Activated T-cell treated with anti-CD3 and anti-CD28 coated beads for 4 hours (primary cell): ENCODE results near the gene SAFB.

Experiments used
- DNase-seq: peaks from one replicate; pipeline ENCODE4 v3.0.0-alpha.2; 2020

Gene SAFB

GRCh38 chr19:5622465-5623396 lies at the start of gene SAFB, which contains the start of gene SAFB2:
Gene SAFB, plus strand, starts transcription at chr19:5623083. Its CDS starts 123 bp downstream, at chr19:5623206.
Gene SAFB2, minus strand, starts transcription at chr19:5622776. Its CDS starts 61 bp downstream, at chr19:5622715.
- peak; percentile 98 for DNase-seq

DNA sequence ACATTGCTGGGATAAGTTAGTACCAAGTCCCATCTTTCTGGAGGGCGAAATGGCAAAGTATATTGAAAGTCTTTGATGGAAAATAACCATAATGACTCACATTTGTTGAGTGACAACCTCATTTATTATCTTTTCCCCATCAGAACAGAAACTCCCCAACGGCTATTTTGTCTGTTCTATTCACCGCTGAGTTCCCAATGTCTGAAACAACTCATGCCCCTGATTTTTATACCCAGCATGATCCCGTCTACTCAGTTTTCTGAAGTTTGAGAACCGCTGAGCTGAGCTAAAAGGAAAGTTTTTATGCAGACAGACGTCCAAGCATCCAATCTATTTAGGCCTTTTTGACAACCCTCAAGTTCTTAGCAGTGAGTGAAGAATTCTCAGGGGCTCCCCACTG lies 47.3 kb upstream of the SAFB start:
- DNase-seq, result no peak

- peak; percentile 54 for DNase-seq
Observed at GRCh38 chr19:5578097-5578846, 44.6 kb upstream of the SAFB start.

GRCh38 chr19:5579286-5579685 lies 43.6 kb upstream of the SAFB start:
- DNase-seq, result no peak

GRCh38 chr19:5579697-5580096 lies 43.2 kb upstream of the SAFB start:
- no peak for DNase-seq

DNA sequence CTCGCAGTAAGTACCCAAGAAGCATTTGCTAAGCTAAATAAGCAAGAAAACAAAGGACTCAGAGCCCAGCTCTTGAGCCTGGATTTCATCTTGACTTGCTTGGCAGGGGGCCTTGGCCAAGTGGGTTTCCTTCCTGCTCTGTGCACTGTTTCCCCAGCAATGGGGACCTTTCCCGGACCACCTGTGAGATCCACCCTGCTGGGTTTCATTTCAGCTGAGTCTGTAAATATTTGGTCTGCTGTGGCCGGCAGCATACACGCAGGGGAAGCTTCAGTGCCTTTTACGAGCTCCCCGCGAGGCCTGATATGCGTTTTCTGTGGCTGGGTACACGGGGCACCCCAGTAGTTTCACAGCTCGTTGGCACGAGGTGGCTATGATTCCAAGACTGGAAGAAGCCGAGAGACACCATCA lies 42.7 kb upstream of the SAFB start:
- no peak for DNase-seq

DNA sequence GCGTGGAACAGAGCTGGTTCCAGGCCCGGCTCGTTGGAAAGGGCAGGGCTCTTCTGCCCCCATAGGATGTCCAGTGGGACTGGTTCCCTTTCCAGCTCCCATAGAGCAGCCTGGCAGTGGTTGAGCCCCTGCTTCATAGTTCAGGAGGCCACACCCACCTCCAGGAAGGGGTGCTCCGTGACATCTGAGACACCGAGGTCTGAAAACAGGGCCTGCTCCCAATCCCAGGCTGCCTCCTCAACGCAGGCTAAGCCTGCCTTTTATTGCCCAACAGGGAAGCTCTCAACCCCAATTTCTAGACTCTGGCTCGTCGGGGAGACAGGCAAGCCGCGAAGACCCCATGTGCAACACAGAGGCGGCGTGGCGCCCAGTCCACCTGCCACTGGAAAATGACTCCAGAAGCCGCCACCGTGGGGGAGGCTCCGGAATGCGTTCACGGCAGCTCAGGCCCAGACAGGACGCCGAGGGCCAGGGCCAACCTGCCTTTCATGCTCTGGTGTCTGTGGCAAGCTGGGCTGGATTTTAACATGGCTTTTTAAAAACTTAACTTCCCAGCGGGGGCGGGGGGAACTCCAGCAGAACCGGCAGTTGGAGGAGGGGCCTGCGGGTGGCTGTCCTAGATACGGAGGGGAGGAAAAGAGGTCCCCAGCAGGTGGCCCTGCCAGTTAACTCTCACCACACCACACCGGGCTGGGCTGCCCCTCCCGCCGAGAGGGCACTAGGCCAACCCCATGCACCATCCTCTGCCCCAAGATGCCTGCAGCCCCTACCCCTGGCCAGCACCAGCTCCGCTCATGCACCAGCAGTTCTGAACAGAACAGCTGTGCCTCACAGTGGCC lies 37.2 kb upstream of the SAFB start:
- peak; percentile 30 for DNase-seq

GRCh38 chr19:5586300-5587070 lies 36.4 kb upstream of the SAFB start:
- DNase-seq, result no peak

DNA sequence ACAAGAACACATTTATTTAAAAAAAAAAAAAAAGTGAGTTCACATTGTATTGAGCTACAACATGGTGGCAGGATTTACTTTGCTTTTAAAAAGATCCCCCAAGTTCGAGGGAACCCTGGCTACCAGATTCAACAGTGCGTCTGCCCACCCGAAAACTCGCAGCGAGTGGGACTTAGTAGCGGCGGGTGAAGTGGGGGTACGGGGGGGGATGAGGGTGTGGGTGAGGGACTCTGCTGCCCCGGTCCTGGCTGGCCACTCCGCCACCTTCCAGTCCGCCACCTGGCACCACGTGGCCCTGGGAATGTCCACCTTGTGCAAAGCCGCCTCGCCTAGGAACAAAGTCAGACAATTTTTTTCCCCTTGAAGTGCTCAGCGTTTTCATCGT lies 35.8 kb upstream of the SAFB start:
- no peak for DNase-seq

- no peak for DNase-seq
Observed at GRCh38 chr19:5587661-5588060, 35.2 kb upstream of the SAFB start.

- no peak for DNase-seq
Observed at GRCh38 chr19:5588441-5588840, 34.4 kb upstream of the SAFB start.

- no peak for DNase-seq
Observed at GRCh38 chr19:5588906-5589676, 33.8 kb upstream of the SAFB start.

DNA sequence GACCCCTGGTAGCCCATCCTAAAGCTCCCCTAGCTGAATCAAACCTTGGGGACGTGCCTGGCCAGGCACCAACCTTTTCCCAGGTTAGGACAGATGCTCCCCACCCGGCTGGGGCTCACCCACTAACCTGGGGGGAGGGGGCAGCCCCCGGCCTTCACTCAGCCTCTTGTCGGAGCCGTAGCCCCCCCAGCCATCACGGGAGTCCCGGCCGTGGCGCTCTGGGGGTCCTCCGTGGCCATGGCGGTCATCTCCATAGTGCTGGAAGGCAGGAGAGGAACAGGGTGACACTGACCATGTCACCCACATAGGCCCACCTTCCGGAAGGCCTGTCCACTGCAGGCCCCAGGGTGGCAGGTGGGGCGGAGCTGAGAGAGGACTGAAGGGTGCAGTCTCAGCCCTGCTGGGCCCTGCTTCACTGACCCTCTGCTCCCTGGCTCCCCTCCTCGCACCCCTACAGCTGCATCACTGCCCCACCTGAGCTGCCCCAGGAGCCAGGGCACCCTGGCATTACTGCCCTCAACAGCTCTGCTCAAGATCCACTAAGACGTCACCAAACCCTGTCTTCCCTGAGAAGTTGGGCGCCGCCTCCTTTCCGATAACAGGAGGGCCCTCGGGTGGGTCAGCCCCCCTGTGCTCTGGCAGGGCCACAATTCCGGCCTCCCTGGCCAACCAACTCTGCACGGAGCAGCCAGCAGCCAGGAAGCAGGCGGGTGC lies 32.6 kb upstream of the SAFB start:
- no peak for DNase-seq

- no peak for DNase-seq
Observed at GRCh38 chr19:5590865-5591154, 32.1 kb upstream of the SAFB start.

DNA sequence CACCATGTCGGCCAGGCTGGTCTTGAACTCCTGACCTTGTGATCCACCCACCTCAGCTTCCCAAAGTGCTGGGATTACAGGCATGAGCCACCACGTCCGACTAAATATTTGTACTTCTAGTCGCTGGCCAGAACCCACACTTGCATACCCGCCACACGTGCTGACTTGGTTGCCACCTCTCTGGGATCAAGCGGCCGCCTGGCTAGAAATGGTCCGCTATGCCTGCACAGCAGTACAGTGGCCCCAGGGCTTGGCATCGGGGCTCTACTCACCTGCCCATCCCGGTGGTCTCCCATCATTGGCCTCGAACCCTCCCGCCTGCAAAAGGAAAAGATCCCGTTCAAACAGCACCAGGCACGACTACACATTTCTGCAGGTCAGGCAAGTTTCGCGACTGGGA lies 31.4 kb upstream of the SAFB start:
- no peak for DNase-seq

DNA sequence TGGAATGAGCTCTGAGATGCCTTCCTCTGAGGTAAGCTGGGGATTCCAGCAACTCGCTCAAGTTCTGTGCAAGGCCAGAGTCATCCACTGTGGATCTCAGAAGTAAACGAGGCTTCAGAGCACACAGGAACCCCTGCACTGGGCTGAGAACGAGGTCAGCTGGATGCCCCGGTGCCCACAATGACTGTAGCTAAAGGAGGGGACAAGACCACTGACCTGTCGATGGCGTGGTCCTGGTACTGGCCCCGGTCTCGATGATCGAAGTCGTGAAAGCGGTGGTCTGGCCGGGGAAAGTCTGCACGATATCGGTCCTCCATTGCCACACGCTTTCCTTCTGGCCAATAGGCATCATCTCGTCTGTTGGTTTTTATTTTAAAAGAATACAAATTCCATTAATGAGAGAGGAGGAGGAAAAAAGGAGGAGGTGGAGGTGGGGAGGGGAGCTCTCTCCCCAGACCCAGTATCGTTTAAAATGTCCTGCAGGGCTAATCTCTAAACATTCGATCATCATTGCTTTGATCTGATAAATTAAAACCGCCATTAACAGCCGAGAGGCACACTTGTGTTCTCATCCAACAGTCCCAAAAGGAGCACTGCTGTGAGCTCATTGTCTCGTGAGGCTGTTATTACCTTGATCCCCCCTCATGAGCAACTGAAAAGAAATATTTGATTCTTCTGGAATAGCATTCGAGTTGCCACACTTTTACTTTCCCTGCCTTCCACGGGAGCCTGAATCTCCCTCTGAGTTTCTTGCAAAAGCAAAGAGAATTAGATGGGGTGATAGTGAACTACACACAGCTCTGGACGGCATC lies 30.1 kb upstream of the SAFB start:
- no peak for DNase-seq

GRCh38 chr19:5593343-5594255 lies 29.3 kb upstream of the SAFB start:
- DNase-seq, result no peak

GRCh38 chr19:5594521-5594950 lies 28.3 kb upstream of the SAFB start:
- DNase-seq, result no peak

- no peak for DNase-seq
Observed at GRCh38 chr19:5595129-5595528, 27.8 kb upstream of the SAFB start.
